ENCODE measurements around the gene PAK1.

DNA sequence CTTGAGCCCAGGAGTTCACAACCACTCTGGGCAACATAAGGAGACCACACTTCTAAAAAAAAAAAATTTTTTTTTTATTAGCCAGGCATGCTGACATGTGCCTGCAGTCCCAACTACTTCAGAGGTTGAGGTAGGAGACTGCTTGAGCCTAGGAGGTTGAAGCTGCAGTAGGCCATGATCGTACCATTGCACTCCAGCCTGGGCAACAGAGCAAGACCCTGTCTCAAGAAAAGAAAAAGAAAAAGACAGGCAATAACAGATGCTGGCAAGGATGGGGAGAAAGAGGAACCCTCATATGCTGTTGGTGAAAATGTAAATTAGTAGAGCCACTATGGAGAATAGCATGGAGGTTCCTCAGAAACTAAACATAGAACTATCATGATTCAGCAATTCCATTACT is 64.8 kb downstream of the PAK1 start:
- no peak for TF ChIP-seq CTCF (IDR thresholded peaks at IDR 0.05; ENCODE audit: insufficient read depth, low read depth, low read length)
- no peak for TF ChIP-seq EZH2 (IDR thresholded peaks at IDR 0.05; ENCODE audit: insufficient read depth, low read length)
